LoVo (cell line): ENCODE measurements around the gene CTSA.
"Not testable (repeated sequence)": the region's sequence is repeated elsewhere in the genome, so short reads cannot be mapped to it uniquely, and the experiment has no call there.

ENCODE experiments used
- DNase-seq: peaks from one replicate; pipeline ENCODE4 v3.0.0-alpha.2; 2016; ENCODE audit warnings: low spot score

Gene CTSA

DNA sequence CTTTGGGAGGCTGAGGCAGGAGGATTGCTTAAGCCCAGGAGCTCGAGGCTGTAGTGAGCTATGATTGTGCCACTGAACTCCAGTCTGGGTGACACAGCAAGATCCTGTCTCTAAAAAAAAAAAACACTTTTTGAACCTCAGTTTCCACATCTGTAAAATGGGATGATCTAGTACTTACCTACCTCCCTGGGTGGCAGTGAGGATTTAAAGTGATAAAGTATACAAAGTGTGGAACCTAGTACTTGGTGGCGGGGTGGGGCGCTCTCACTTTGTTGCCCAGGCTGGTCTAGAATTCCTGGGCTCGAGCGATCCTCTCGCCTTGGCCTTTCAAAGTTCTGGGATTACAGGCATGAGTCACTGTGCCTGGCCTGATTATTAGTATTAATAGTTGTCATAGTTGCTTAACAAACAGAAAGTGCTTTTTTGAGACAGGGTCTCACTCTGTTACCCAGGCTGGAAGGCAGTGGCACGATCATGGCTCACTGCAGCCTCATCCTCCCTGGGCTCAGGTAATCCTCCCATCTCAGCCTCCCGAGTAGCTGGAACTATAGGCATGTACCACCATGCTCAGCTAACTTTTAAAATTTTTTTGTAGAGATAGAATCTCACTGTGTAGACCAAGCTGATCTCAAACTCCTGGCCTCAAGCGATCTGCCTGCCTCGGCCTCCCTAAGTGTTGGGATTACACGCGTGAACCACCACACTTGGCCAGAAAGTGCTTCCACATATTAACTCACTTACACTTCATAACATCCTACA, 27.8 kb downstream of the CTSA start:
- DNase-seq, result no peak

GRCh38 chr20:45919542-45920399, 28.6 kb downstream of the CTSA start:
- DNase-seq, result no peak

GRCh38 chr20:45920462-45921336, 29.6 kb downstream of the CTSA start:
- DNase-seq, result no peak

GRCh38 chr20:45921337-45922189, 30.4 kb downstream of the CTSA start:
- DNase-seq, result no peak

DNA sequence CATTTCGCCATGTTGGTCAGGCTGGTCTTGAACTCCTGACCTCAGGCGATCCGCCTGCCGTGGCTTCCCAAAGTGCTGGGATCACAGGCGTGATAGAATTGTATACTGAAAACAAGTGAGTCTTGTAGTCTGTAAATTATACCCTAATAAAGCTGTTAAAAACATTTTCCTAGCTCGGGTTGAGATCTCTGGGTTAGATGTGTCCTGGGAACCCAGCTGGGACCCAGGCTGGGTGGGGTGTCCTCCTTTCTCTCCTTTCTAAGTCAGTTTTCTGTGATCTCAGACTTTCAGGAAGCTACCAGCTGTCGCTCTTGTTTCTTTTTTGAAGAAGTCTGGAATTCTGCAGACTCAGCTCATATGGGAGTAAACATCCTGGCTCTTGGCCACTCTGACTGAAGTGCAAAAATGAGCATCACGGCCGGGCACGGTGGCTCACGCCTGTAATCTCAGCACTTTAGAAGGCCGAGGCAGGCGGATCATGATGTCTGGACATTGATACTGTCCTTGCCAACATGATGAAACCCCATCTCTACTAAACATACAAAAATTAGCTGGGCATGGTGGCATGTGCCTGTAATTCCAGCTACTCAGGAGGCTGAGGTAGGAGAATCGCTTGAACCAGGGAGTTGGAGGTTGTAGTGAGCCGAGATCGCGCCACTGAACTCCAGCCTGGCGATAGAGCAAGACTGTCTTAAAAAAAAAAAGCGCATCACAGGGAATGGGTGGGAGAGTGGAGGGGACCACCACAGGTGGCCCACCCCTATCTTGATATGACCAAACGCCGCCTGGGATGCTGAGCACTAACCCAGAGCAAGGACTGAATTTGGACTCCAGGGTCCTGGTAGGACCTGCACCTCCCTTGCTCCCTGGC, 33.5 kb downstream of the CTSA start:
- no peak for DNase-seq

- DNase-seq, result no peak
Measured at GRCh38 chr20:45925821-45926506, 34.8 kb downstream of the CTSA start.

GRCh38 chr20:45926731-45927070, 35.6 kb downstream of the CTSA start:
- DNase-seq, result no peak

GRCh38 chr20:45927071-45927878, 36.1 kb downstream of the CTSA start:
- no peak for DNase-seq

GRCh38 chr20:45931680-45932079, 40.5 kb downstream of the CTSA start:
- not testable (repeated sequence) for DNase-seq

GRCh38 chr20:45933266-45934045, 42.3 kb downstream of the CTSA start:
- DNase-seq, result peak; percentile 60

- peak; percentile 46 for DNase-seq
Measured at GRCh38 chr20:45934046-45934585, 43.0 kb downstream of the CTSA start.

DNA sequence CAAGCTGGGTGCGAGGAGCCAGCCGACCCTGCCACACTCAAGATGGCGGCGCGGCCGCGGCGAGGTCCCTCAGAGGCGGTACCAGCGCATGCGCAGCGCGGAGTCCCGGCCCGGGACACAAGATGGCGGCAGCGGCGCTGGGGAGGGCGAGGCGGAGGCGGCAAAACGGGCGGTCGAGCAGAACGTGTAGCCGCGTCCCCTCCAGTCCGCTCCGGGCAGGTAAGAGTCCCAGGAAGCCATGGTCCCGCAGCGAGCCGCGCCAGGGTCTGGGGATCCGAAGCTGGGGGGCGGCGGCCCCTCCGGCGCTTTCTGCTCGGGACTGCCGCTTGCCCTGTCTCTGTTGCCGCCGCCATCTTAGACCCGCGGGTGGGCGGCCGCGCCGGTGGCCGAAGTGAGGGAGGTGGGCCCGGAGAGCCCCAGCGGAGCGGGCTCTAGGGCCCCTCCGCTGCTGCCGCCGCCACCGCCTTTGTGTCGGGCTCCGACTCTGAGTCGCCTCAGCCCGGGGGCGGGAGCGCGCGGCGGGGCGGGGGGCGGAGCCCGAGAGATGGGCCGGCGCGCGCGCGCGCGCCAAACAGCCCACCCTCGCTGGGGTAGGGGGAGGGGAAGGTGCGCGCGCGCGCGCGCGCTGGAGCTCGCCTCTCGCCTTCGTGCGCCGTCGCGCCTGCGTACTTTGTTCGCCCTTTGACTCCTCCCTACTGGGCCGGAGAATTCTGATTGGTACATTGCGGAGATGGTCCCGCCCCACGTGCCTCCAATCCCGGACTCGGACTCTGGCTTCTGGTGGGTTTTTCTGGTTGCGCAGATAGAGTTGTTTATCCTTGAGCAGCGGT, 43.7 kb downstream of the CTSA start, which contains the start of gene PCIF1:
Gene PCIF1 (plus strand): TSS at position 98 of the 830 bp plus-strand sequence. CDS start 4,317 bp downstream, outside the sequence.
- peak; percentile 96 for DNase-seq

- DNase-seq, result peak; percentile 14
Measured at GRCh38 chr20:45935416-45936046, 44.4 kb downstream of the CTSA start.

DNA sequence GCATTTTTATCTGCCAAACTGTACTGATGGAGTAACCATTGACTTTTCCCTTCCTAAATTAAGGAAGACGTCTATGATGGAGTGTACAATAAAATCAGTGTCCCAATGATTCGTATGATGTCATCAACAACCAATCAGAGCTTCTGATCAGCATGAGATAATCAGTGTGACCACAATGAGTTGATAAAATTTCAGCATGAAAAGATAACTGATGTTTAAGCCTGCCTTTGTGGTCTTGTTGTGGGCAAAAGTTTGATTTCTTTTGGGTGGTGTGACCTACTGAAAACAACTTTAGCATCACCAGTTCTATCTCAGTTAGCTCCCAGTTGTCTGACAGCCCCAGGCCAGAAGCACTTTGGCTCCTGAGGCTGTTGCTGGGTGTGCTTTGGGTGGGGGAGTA, 46.6 kb downstream of the CTSA start:
- DNase-seq, result no peak

GRCh38 chr20:45938727-45939438, 47.7 kb downstream of the CTSA start:
- no peak for DNase-seq

DNA sequence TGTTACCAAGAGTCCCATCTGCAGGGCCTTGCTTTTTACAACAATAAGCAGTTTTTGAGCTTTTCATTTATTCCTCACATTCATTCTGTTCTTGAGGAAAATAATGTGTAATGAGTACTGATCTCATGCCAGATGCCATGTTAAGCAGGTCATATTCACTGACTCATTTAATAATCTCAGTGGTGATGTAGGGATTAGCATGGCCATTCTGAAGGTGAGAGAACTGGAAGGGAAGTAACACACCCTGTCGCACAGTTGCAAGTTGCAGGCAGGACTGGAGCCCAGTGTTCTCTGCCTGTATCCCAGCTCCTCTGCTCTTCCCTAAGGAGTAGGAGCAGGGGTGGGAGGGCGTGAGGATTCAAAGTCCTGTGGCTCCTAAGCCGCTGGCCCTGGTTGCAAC, 48.9 kb downstream of the CTSA start:
- no peak for DNase-seq
